DND-41 (cell line): ENCODE measurements around the gene TNXB.
"Not testable (repeated sequence)": the region's sequence is repeated elsewhere in the genome, so short reads cannot be mapped to it uniquely, and the experiment has no call there.

Source experiments
- ATAC-seq: fragments of 200-7000 bp; cut with Tn5 transposase; 3 replicates; pipeline ENCODE4 v1.9.1; 2021; ENCODE audit warnings: low read depth; ENCODE audit not compliant: insufficient read depth
- DNase-seq: peaks from one replicate; pipeline ENCODE4 v3.0.0-alpha.2; 2020
- H2AFZ ChIP-seq: 2 replicates; pipeline ENCODE4 v1.6.0; 2012; ENCODE audit warnings: low read depth, low read length
- H3K27ac ChIP-seq: 2 replicates; pipeline ENCODE4 v1.5.1; 2012; ENCODE audit warnings: low read length, inconsistent platforms
- H3K27me3 ChIP-seq: fragments of 200-600 bp; sonication (generic); 2 replicates; pipeline ENCODE4 v1.6.0; 2012; ENCODE audit warnings: low read length, mild to moderate bottlenecking, inconsistent platforms; ENCODE audit not compliant: insufficient read depth, poor library complexity
- H3K36me3 ChIP-seq: 2 replicates; pipeline ENCODE4 v1.5.1; 2012; ENCODE audit warnings: low read length, inconsistent platforms; ENCODE audit not compliant: insufficient read depth
- H3K4me1 ChIP-seq: 2 replicates; pipeline ENCODE4 v1.5.1; 2012; ENCODE audit warnings: mild to moderate bottlenecking, low read length; ENCODE audit not compliant: insufficient read depth
- H3K4me2 ChIP-seq: 2 replicates; pipeline ENCODE4 v1.6.0; 2012; ENCODE audit warnings: mild to moderate bottlenecking, moderate library complexity, low read length, inconsistent platforms; ENCODE audit not compliant: insufficient read depth
- H3K4me3 ChIP-seq, 2 experiments: fragments of 200-600 bp in 1 of 2; shearing (Covaris generic) in 1 of 2; 2 replicates each; pipeline ENCODE4 v1.5.1; 2012 to 2016; ENCODE audit warnings: inconsistent platforms in 2 of 2, low read length in 2 of 2, mild to moderate bottlenecking in 2 of 2, low read depth in 1 of 2, moderate library complexity in 1 of 2
- H3K79me2 ChIP-seq: 2 replicates; pipeline ENCODE4 v1.6.0; 2012; ENCODE audit warnings: low read length, inconsistent platforms; ENCODE audit not compliant: insufficient read depth
- H3K9ac ChIP-seq: 2 replicates; pipeline ENCODE4 v1.6.0; 2012; ENCODE audit warnings: low read depth, mild to moderate bottlenecking, inconsistent platforms, low read length, moderate library complexity
- H3K9me3 ChIP-seq: 2 replicates; pipeline ENCODE4 v1.5.1; 2012; ENCODE audit warnings: low read length, moderate library complexity, mild to moderate bottlenecking, inconsistent platforms; ENCODE audit not compliant: insufficient read depth, severe bottlenecking
- H4K20me1 ChIP-seq: 2 replicates; pipeline ENCODE4 v1.6.0; 2012; ENCODE audit warnings: low read length; ENCODE audit not compliant: insufficient read depth
- CTCF ChIP-seq: IDR thresholded peaks from 2 replicates; pipeline ENCODE4 v1.5.1; 2012; ENCODE audit warnings: borderline replicate concordance, low read length, moderate library complexity, mild to moderate bottlenecking; ENCODE audit not compliant: poor library complexity, severe bottlenecking; ENCODE audit errors: extremely low read depth
- EZH2 ChIP-seq: IDR thresholded peaks from 3 replicates; pipeline ENCODE4 v1.6.1; 2012; ENCODE audit warnings: borderline replicate concordance, low read depth, mild to moderate bottlenecking, moderate library complexity, low read length, inconsistent platforms; ENCODE audit not compliant: severe bottlenecking

The TNXB gene

GRCh38 chr6:32105433-32105832 is 3.7 kb downstream of the TNXB start:
- no peak overlapping the region for H3K4me3 ChIP-seq
- no peak for TF ChIP-seq EZH2
- no peak for TF ChIP-seq CTCF
- no peaks in the 10 kb centered on the region for H3K9me3 ChIP-seq
- no peaks in the 10 kb centered on the region for H3K4me1 ChIP-seq
- no peak overlapping the region for H3K27ac ChIP-seq
- no peak overlapping the region for H2AFZ ChIP-seq
- H3K36me3 ChIP-seq: no peaks in the 10 kb centered on the region
- ATAC-seq: 0 out of 3 replicates have a peak, but pooled peaks have one; percentile 47
- no peak overlapping the region for H3K4me2 ChIP-seq
- H4K20me1 ChIP-seq: peaks cover 3% of the 10 kb centered on the region; the same call in 1 of the 2 replicates
- DNase-seq: peak; percentile 35
- H3K27me3 ChIP-seq: no peaks in the 10 kb centered on the region
- no peak overlapping the region for H3K9ac ChIP-seq
- H3K79me2 ChIP-seq: no peaks in the 10 kb centered on the region

- Histone ChIP-seq H2AFZ (no peak overlapping the region), H3K36me3 (no peaks in the 10 kb centered on the region), H4K20me1 (no peaks in the 10 kb centered on the region), H3K4me1 (no peaks in the 10 kb centered on the region), H3K9me3 (no peaks in the 10 kb centered on the region), H3K79me2 (no peaks in the 10 kb centered on the region), H3K4me3 (no peak overlapping the region), H3K27ac (no peak overlapping the region), H3K27me3 (peaks cover 5% of the 10 kb centered on the region), H3K4me2 (no peak overlapping the region), H3K9ac (no peak overlapping the region)
- TF ChIP-seq CTCF (no peak), EZH2 (no peak)
- ATAC-seq (no peak), DNase-seq (no peak)
Observed at GRCh38 chr6:32102255-32102654, 6.9 kb downstream of the TNXB start.

- H3K9me3 ChIP-seq, H3K4me1 ChIP-seq, H3K79me2 ChIP-seq, H2AFZ ChIP-seq, H3K4me3 ChIP-seq, H4K20me1 ChIP-seq, DNase-seq, H3K27me3 ChIP-seq, ATAC-seq, H3K36me3 ChIP-seq, H3K27ac ChIP-seq, H3K4me2 ChIP-seq, H3K9ac ChIP-seq: not testable (repeated sequence)
Observed at GRCh38 chr6:32100251-32100650, 8.9 kb downstream of the TNXB start.

GRCh38 chr6:32097364-32097763 is 11.8 kb downstream of the TNXB start:
- Histone ChIP-seq H3K27me3 (peaks cover 16% of the 10 kb centered on the region), H3K36me3 (no peaks in the 10 kb centered on the region), H3K4me2 (no peak overlapping the region), H4K20me1 (no peaks in the 10 kb centered on the region), H3K27ac (no peak overlapping the region), H3K9ac (no peak overlapping the region), H3K79me2 (no peaks in the 10 kb centered on the region), H3K4me1 (no peaks in the 10 kb centered on the region), H2AFZ (no peak overlapping the region), H3K9me3 (no peaks in the 10 kb centered on the region), H3K4me3 (no peak overlapping the region)
- DNase-seq (no peak), ATAC-seq (no peak)
- TF ChIP-seq EZH2 (no peak), CTCF (no peak)
